Measurements from ENCODE around the gene ELK3. TPM values are rescaled to one million over a fixed set of nuclear protein-coding genes. Genes with fewer than 3 reads are reported as not detected.

Gene ELK3
- total RNA-seq, 1 experiment from 2014 or later = 0.45 TPM

DNA sequence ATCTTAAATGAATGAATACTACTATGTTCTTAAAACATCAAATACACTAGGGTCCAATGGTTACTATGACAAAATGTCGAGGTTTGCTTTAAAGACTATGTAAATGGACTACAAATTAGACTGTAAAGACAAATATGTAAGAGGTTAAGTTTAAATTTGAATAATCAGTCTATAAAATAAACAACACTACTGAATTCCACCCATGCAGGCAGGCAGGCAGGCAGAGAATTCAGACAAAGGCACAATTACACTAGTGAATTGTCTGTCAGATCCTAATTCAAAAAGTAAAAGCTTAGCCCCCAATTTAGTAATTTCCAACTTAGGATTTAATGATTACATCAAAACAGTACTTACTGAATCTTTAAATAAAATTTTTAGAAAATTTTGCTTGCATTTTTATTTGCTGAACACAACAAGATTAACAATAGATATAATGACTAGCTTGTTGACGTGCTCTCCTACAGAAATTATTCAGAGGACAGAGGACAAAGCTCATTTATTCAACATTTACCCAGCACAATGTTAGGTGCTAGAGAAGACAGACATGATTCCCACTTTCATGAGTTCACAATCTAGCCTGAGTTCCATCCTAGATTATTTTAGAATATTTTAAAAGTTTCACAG lies 108.6 kb downstream of the ELK3 start:
- no peak for DNase-seq
- no peak overlapping the region for H3K4me3 Mint-ChIP-seq (ENCODE audit: unreplicated experiment)
- Histone ChIP-seq H3K9me3 (no peaks in the 10 kb centered on the region), H3K4me3 (ENCODE audit: low read depth, low read length) (no peak overlapping the region), H3K27me3 (replicated peaks; ENCODE audit: control insufficient read depth, insufficient read depth, low read length) (no peaks in the 10 kb centered on the region), H3K4me1 (peaks cover 7% of the 10 kb centered on the region; the same call in 1 of the 2 replicates), H3K36me3 (ENCODE audit: control insufficient read depth, insufficient read depth, low read length) (no peaks in the 10 kb centered on the region)
- no peaks in the 10 kb centered on the region for H3K4me1 Mint-ChIP-seq (ENCODE audit: low read depth, unreplicated experiment)
- ChIA-PET POLR2A (no interaction called here), CTCF (no interaction called here)
- H3K36me3 Mint-ChIP-seq (ENCODE audit: insufficient read depth, unreplicated experiment) = no peaks in the 10 kb centered on the region
- intact Hi-C loops (cut with micrococcal nuclease; ENCODE audit: unreplicated experiment) = no loop called here
- no peak for TF ChIP-seq CTCF (IDR thresholded peaks at IDR 0.05; ENCODE audit: insufficient read depth in 1 of 2, low read depth in 1 of 2, low read length in 1 of 2, severe bottlenecking in 1 of 2, unreplicated experiment in 1 of 2)
- H3K9me3 Mint-ChIP-seq (ENCODE audit: unreplicated experiment) = no peaks in the 10 kb centered on the region
- BruUV-seq (replicated peaks) = no TSS peak
- no peak overlapping the region for H3K27ac Mint-ChIP-seq (ENCODE audit: unreplicated experiment)
- no peaks in the 10 kb centered on the region for H3K27me3 Mint-ChIP-seq (ENCODE audit: insufficient read depth, unreplicated experiment)

DNA sequence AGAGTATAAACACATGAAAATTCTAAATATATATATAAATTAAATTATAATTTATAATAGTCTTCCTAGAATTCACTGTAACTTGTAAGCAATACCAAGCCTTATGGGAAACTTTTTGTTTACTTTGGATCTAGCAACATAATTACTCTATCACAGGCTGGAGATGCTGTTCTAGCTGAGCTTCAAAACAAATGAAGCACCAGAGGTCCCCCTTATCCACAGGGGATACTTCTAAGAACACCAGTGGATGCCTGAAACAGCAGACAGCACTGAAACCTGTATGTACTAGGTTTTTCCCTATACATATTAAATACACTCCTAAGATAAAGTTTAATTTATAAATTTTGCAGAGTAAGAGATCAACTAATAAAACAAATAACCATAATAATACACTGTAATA lies 109.5 kb downstream of the ELK3 start:
- H3K27me3 ChIP-seq (replicated peaks; ENCODE audit: control insufficient read depth, insufficient read depth, low read length) = no peaks in the 10 kb centered on the region
- H3K27ac Mint-ChIP-seq (ENCODE audit: unreplicated experiment) = no peak overlapping the region
- H3K4me1 Mint-ChIP-seq (ENCODE audit: low read depth, unreplicated experiment) = no peaks in the 10 kb centered on the region
- no peaks in the 10 kb centered on the region for H3K36me3 ChIP-seq (ENCODE audit: control insufficient read depth, insufficient read depth, low read length)
- no TSS peak for BruUV-seq (replicated peaks)
- no peak for TF ChIP-seq CTCF (IDR thresholded peaks at IDR 0.05; ENCODE audit: insufficient read depth in 1 of 2, low read depth in 1 of 2, low read length in 1 of 2, severe bottlenecking in 1 of 2, unreplicated experiment in 1 of 2)
- CTCF ChIA-PET = no interaction called here
- POLR2A ChIA-PET = no interaction called here
- H3K4me3 Mint-ChIP-seq (ENCODE audit: unreplicated experiment) = no peak overlapping the region
- intact Hi-C loops (cut with micrococcal nuclease; ENCODE audit: unreplicated experiment) = no loop called here
- H3K4me1 ChIP-seq = peaks cover 7% of the 10 kb centered on the region; the same call in 1 of the 2 replicates
- H3K27me3 Mint-ChIP-seq (ENCODE audit: insufficient read depth, unreplicated experiment) = no peaks in the 10 kb centered on the region
- no peaks in the 10 kb centered on the region for H3K9me3 ChIP-seq
- H3K36me3 Mint-ChIP-seq (ENCODE audit: insufficient read depth, unreplicated experiment) = no peaks in the 10 kb centered on the region
- no peaks in the 10 kb centered on the region for H3K9me3 Mint-ChIP-seq (ENCODE audit: unreplicated experiment)
- H3K4me3 ChIP-seq (ENCODE audit: low read depth, low read length) = no peak overlapping the region
- DNase-seq = no peak

GRCh38 chr12:96305665-96306064 lies 111.5 kb downstream of the ELK3 start:
- DNase-seq = no peak
- no peaks in the 10 kb centered on the region for H3K36me3 Mint-ChIP-seq (ENCODE audit: insufficient read depth, unreplicated experiment)
- H3K4me3 ChIP-seq (ENCODE audit: low read depth, low read length) = no peak overlapping the region
- no peaks in the 10 kb centered on the region for H3K36me3 ChIP-seq (ENCODE audit: control insufficient read depth, insufficient read depth, low read length)
- H3K27me3 ChIP-seq (replicated peaks; ENCODE audit: control insufficient read depth, insufficient read depth, low read length) = no peaks in the 10 kb centered on the region
- BruUV-seq (replicated peaks) = no TSS peak
- ChIA-PET POLR2A (no interaction called here), CTCF (no interaction called here)
- intact Hi-C loops (cut with micrococcal nuclease; ENCODE audit: unreplicated experiment) = no loop called here
- H3K27ac Mint-ChIP-seq (ENCODE audit: unreplicated experiment) = no peak overlapping the region
- H3K4me1 ChIP-seq = peaks cover 7% of the 10 kb centered on the region; the same call in 1 of the 2 replicates
- H3K9me3 Mint-ChIP-seq (ENCODE audit: unreplicated experiment) = no peaks in the 10 kb centered on the region
- no peaks in the 10 kb centered on the region for H3K4me1 Mint-ChIP-seq (ENCODE audit: low read depth, unreplicated experiment)
- TF ChIP-seq CTCF (IDR thresholded peaks at IDR 0.05; ENCODE audit: insufficient read depth in 1 of 2, low read depth in 1 of 2, low read length in 1 of 2, severe bottlenecking in 1 of 2, unreplicated experiment in 1 of 2) = no peak
- H3K27me3 Mint-ChIP-seq (ENCODE audit: insufficient read depth, unreplicated experiment) = no peaks in the 10 kb centered on the region
- no peaks in the 10 kb centered on the region for H3K9me3 ChIP-seq
- no peak overlapping the region for H3K4me3 Mint-ChIP-seq (ENCODE audit: unreplicated experiment)

Measured in Caco-2 (cell line).